Peyer's patch (tissue), 4 donors: ENCODE results near the gene ANO6. TPM values are rescaled to one million over a fixed set of nuclear protein-coding genes. Genes with fewer than 3 reads are reported as not detected.

Experiments used
- DNase-seq, 3 donors: peaks; one replicate each; pipeline ENCODE4 v3.0.0-alpha.2; 2017 to 2019
- H3K27ac ChIP-seq, 4 donors: fragments of 200-600 bp; sonication (generic); one replicate each; pipeline ENCODE4 v1.5.1; 2016 to 2019
- H3K27me3 ChIP-seq, 2 donors: fragments of 200-600 bp; sonication (generic); one replicate each; pipeline ENCODE4 v1.5.1; 2019
- H3K36me3 ChIP-seq, 3 donors: fragments of 200-600 bp; sonication (generic); one replicate each; pipeline ENCODE4 v1.5.1; 2016 to 2019
- H3K4me1 ChIP-seq, 4 donors: fragments of 200-600 bp; sonication (generic); one replicate each; pipeline ENCODE4 v1.5.1; 2016 to 2019
- H3K4me3 ChIP-seq, 4 donors: fragments of 200-600 bp; sonication (generic); 1 replicate in 3 of 4; 2 replicates in 1 of 4; pipeline ENCODE4 v1.5.1; 2016 to 2019; ENCODE audit warnings: mild to moderate bottlenecking in 1 of 4
- H3K9me3 ChIP-seq, 4 donors: fragments of 200-600 bp; sonication (generic); one replicate each; pipeline ENCODE4 v1.5.1; 2016 to 2019; ENCODE audit warnings: mild to moderate bottlenecking in 1 of 4
- POLR2A ChIP-seq, 2 donors: fragments of 450-650 bp; IDR thresholded peaks; one replicate each; pipeline ENCODE4 v1.5.1; 2017; ENCODE audit warnings: antibody characterized with exemption in 2 of 2, mild to moderate bottlenecking in 2 of 2, moderate library complexity in 2 of 2
- total RNA-seq, 4 donors: library from RNA; depleted of rRNA; stranded (reverse); fragments of >200 nt; gene quantifications; one replicate each; pipeline ENCODE4 v1.1.0, GENCODE V29; 2016
- TF ChIP-seq, protein P1 (sequence below), 6 experiments: fragments of 450-650 bp in 4 of 6; fragments of 200-600 bp in 2 of 6; sonication (generic) in 1 of 6; IDR thresholded peaks; one replicate each; pipeline ENCODE4 v1.5.1; 2017 to 2019; ENCODE audit warnings: antibody characterized with exemption in 6 of 6, mild to moderate bottlenecking in 3 of 6, moderate library complexity in 1 of 6

ANO6 gene
- total RNA-seq, 4 donors from 2014 or later = 28.9 to 93.3 (median 57.5) TPM

DNA sequence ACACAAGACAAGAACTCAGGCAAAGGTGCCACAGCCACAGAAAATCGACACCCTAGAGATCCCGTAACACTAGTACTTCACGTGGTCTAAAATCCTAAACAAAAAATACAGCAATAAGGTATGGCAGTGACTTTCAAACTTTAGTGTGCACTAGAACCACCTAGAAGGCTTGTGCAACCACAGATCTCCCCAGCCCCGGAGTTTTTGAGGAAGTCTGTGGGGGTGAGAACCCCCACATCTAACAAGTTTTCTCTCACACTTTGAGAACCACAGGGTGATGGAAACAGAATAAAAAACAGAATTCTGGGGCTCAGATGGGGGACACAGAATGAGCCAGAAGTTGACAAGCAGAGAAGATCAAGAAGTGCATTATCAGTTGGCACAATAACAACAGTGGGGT is 254.0 kb downstream of the ANO6 start:
- H3K4me3 ChIP-seq = no peak overlapping the region
- no peak overlapping the region for H3K27ac ChIP-seq
- no peaks in the 10 kb centered on the region for H3K36me3 ChIP-seq
- H3K27me3 ChIP-seq = no peaks in the 10 kb centered on the region
- no peak for TF ChIP-seq POLR2A (IDR thresholded peaks at IDR 0.05)
- TF ChIP-seq, protein P1, sequence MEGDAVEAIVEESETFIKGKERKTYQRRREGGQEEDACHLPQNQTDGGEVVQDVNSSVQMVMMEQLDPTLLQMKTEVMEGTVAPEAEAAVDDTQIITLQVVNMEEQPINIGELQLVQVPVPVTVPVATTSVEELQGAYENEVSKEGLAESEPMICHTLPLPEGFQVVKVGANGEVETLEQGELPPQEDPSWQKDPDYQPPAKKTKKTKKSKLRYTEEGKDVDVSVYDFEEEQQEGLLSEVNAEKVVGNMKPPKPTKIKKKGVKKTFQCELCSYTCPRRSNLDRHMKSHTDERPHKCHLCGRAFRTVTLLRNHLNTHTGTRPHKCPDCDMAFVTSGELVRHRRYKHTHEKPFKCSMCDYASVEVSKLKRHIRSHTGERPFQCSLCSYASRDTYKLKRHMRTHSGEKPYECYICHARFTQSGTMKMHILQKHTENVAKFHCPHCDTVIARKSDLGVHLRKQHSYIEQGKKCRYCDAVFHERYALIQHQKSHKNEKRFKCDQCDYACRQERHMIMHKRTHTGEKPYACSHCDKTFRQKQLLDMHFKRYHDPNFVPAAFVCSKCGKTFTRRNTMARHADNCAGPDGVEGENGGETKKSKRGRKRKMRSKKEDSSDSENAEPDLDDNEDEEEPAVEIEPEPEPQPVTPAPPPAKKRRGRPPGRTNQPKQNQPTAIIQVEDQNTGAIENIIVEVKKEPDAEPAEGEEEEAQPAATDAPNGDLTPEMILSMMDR (IDR thresholded peaks at IDR 0.05) = no peak
- DNase-seq = no peak
- H3K9me3 ChIP-seq = no peaks in the 10 kb centered on the region
- no peaks in the 10 kb centered on the region for H3K4me1 ChIP-seq

DNA sequence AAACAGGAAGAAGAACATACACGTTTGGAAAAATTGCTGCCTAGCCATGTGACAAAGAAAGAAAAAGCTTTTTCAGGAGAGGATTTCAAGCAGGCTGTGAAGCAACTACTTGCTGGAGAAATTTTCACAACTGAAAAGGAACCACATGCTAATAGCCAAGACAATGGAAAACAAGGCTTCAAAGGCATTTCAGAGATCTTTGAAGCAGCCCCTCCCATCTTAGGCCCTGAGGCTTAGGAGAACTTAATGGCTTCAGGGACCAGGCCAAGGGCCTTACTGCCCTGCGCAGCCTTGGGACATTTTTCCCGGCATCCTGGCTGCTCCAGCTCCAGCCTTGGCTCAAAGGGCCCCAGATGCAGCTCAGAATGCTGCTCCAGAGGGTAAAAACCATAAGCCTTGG is 257.7 kb downstream of the ANO6 start:
- no peak overlapping the region for H3K27ac ChIP-seq
- no peaks in the 10 kb centered on the region for H3K4me1 ChIP-seq
- no peak for DNase-seq
- TF ChIP-seq POLR2A (IDR thresholded peaks at IDR 0.05) = no peak
- TF ChIP-seq, protein P1 (IDR thresholded peaks at IDR 0.05) = no peak
- H3K27me3 ChIP-seq = no peaks in the 10 kb centered on the region
- no peaks in the 10 kb centered on the region for H3K9me3 ChIP-seq
- no peaks in the 10 kb centered on the region for H3K36me3 ChIP-seq
- no peak overlapping the region for H3K4me3 ChIP-seq

DNA sequence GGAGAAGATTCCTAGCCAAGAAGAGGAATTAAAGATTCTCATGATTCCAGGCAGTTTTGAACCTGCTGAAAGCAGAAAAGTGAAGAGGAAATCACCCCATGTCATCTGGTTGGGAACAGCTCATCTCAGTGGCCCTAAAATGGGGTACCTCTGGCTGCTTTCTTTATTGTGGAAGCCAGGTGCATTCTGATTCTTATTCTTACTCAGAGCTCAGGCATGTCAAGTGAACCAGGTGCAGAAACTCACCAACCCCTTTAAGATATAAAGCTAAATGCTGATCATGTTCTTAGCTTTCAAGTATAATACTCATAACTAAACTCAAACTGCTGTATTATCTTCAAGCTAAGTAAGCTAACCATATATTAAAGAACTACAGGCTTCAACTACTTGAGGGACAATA is 259.7 kb downstream of the ANO6 start:
- no peak overlapping the region for H3K4me3 ChIP-seq
- H3K9me3 ChIP-seq = no peaks in the 10 kb centered on the region
- H3K4me1 ChIP-seq = no peaks in the 10 kb centered on the region
- no peaks in the 10 kb centered on the region for H3K36me3 ChIP-seq
- H3K27me3 ChIP-seq = no peaks in the 10 kb centered on the region
- no peak for TF ChIP-seq POLR2A (IDR thresholded peaks at IDR 0.05)
- TF ChIP-seq, protein P1 (IDR thresholded peaks at IDR 0.05) = no peak
- no peak overlapping the region for H3K27ac ChIP-seq
- no peak for DNase-seq

DNA sequence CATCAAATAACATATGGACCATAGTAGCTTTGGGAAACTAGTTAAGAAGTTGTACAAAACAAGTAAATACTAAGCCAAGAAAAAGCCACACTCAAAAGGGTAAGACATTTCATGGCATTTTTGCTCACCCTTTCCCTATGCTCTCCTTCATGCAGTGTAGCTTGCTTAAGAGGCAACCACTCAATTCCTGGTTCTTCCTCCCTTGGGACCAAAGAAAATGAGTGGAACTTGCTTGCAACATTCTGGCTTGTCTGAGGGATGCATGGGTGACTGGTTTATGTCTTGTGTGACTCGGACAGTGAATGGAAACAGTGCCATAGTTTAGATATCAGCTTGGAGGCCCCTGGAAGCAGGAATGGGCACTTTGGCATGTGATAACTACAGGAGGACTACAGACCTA is 261.6 kb downstream of the ANO6 start:
- no peaks in the 10 kb centered on the region for H3K4me1 ChIP-seq
- no peaks in the 10 kb centered on the region for H3K27me3 ChIP-seq
- H3K36me3 ChIP-seq = no peaks in the 10 kb centered on the region
- DNase-seq = no peak
- TF ChIP-seq POLR2A (IDR thresholded peaks at IDR 0.05) = no peak
- TF ChIP-seq, protein P1 (IDR thresholded peaks at IDR 0.05) = no peak
- H3K9me3 ChIP-seq = no peaks in the 10 kb centered on the region
- H3K27ac ChIP-seq = no peak overlapping the region
- H3K4me3 ChIP-seq = no peak overlapping the region

DNA sequence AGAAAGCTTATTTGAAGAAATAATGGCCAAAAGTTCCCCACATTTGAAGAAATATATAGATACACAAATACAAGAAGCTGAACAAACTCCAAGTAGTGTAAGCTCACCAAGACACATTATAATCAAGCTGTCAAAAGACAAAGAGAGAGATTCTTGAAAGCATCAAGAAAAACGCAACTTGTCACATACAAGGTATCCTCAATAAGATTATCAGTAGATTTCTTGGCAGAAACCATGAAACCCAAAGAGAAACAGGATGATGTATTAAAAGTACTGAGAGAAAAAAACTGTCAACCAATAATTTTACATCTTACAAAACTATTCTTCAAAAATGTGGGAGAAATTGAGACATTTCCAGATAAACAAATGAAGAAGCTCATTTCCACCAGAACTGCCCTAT is 263.0 kb downstream of the ANO6 start:
- DNase-seq = no peak
- Histone ChIP-seq H3K36me3 (no peaks in the 10 kb centered on the region), H3K4me3 (no peak overlapping the region), H3K27ac (no peak overlapping the region), H3K4me1 (no peaks in the 10 kb centered on the region), H3K9me3 (no peaks in the 10 kb centered on the region), H3K27me3 (no peaks in the 10 kb centered on the region)
- no peak for TF ChIP-seq POLR2A (IDR thresholded peaks at IDR 0.05)
- TF ChIP-seq, protein P1 (IDR thresholded peaks at IDR 0.05) = no peak

GRCh38 chr12:45481746-45482145 is 265.9 kb downstream of the ANO6 start:
- no peaks in the 10 kb centered on the region for H3K27me3 ChIP-seq
- DNase-seq = no peak
- TF ChIP-seq POLR2A (IDR thresholded peaks at IDR 0.05) = no peak
- TF ChIP-seq, protein P1 (IDR thresholded peaks at IDR 0.05) = no peak
- no peaks in the 10 kb centered on the region for H3K4me1 ChIP-seq
- H3K9me3 ChIP-seq = no peaks in the 10 kb centered on the region
- H3K4me3 ChIP-seq = no peak overlapping the region
- no peaks in the 10 kb centered on the region for H3K36me3 ChIP-seq
- no peak overlapping the region for H3K27ac ChIP-seq
